SH-SY5Y (cell line): ENCODE measurements around the gene CCL20.

Source experiments
- GATA2 ChIP-seq: IDR thresholded peaks from 2 replicates; pipeline ENCODE4 v1.6.1; 2011; ENCODE audit warnings: mild to moderate bottlenecking, low read depth, low read length
- GATA3 ChIP-seq: IDR thresholded peaks from 2 replicates; pipeline ENCODE4 v1.6.1; 2011; ENCODE audit warnings: low read depth, mild to moderate bottlenecking, low read length, moderate library complexity

- TF ChIP-seq GATA2 (no peak), GATA3 (no peak)
Observed at GRCh38 chr2:227793148-227793712, 20.4 kb upstream of the CCL20 start.
